HG03558 (cell line): ENCODE measurements around the gene REEP5.
"Not testable (repeated sequence)": the region's sequence is repeated elsewhere in the genome, so short reads cannot be mapped to it uniquely, and the experiment has no call there.

Experiments used
- ATAC-seq: cut with Tn5 transposase; IDR thresholded peaks from one replicate; pipeline ENCODE4 v1.9.1; 2021; ENCODE audit warnings: moderate number of reproducible peaks; ENCODE audit not compliant: unreplicated experiment; ENCODE audit errors: extremely low read depth

Gene REEP5

DNA sequence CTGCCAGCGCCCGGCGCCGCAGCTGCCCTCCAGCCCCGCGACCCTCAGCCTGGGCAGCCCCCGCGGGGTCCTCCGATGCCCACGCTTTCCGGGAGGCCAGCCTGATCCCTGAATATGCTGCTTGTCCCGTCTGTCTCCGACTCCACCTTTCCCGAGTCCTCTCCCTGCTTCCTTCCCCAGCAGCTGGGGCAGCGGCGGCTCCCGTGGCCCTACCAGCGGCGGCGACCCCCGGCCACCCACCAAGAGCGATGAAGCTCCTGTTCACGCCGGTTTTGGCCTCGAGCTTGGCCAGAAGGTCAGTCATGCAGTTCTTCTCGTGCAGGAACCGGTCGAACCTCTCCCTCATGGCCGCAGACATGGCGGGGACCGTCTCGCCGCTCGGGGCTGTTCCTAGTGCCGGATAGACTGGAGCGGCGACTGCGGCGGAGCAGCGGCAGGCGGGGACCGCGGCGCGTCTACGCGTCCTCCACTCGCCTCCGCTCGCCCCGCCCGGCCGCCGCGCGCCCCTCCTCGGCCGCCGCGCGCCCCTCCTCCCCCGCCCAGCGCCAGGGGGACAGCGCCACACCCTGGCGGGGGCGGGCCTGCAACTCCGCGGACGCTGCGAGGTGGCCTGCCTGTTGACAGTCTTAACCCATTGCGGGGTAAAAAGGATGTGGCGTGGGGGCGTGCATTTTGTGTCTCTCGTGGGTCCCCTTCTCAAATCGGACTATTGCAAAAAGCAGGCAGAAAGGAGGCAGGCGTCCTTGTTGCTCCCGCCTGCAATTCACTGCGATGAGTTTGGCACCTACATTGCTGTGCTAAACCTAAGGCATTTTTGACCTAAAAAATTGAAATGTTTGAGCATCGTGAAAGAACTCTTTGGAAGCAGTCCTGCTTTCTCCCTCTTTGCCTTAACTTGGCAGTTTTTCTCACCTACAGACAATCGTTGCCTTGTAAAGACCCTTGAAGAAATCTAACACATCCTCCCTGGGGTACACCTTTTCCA, at the start of gene REEP5:
Gene REEP5, minus strand, starts transcription at position 395 of the 985 bp plus-strand sequence. Its CDS starts 37 bp downstream, at position 358.
- ATAC-seq, result peak; percentile 38

DNA sequence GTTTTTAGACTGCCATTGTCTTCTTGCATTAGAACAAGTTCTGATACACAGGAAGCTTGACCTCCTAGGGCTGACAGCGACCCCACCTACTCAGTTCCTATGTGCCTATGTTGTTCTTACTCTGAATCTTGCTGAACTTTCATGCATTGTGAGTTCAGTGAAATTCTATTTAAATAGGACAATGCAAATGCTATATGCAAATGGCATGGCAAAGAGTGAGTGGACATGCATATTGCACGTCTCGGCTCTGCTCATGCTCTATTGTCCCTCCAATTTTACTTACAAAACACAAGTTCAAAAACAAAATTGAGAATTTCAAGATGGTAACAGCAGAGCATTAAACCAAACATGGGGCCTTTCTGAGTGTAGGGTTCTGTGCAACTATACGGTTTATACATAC, 49.2 kb upstream of the REEP5 start:
- ATAC-seq, result no peak

GRCh38 chr5:112968411-112969106, 46.5 kb upstream of the REEP5 start:
- ATAC-seq, result no peak

DNA sequence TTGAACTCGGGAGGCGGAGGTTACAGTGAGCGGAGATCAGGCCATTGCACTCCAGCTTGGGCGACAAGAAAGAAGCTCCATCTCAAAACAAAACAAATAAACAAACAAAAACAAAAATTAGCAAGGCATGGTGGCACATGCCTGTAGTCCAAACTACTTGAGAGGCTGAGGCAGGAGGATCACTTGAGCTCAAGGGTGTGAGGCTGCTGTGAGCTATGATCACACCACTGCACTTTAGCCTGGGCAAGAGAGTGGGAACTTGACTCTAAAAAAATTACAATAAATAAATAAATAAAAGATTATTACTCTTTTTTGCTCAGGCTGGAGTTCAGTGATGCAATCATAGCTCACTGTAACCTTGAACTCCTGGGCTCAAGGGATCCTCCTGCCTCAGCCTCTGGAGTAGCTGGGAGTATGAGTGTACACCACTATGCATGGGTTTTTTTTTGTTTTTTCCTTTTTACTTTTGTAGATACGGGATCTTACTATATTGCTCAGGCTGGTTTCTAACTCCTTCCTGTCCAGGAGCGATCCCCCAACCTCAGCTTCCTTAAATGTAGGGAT, 45.6 kb upstream of the REEP5 start:
- no peak for ATAC-seq

GRCh38 chr5:112965733-112966306, 43.8 kb upstream of the REEP5 start:
- no peak for ATAC-seq

- ATAC-seq, result not testable (repeated sequence)
These were observed 41.3 kb upstream of the REEP5 start for GRCh38 chr5:112963374-112963733.

- ATAC-seq, result no peak
These were observed 39.0 kb upstream of the REEP5 start for GRCh38 chr5:112960863-112961504.

DNA sequence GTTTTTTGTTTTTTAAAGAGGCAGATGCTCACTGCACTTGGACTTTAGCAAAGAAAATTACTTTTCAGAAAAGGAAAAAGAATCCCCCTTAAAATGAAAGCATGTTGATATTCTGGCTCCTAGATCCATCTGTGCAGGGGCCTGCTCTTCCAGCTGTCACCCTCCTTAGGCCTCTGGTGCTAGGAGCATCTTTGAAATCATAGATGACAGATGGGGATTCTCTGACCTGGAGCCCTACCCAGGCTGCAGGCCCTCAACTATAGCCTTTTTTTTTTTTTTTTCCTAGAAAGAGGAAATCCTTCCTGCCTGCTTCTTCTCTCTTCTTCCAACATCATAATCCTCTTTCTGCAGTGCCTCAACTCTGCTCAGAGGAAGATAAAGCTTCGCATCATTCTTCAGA, 38.3 kb upstream of the REEP5 start:
- no peak for ATAC-seq

DNA sequence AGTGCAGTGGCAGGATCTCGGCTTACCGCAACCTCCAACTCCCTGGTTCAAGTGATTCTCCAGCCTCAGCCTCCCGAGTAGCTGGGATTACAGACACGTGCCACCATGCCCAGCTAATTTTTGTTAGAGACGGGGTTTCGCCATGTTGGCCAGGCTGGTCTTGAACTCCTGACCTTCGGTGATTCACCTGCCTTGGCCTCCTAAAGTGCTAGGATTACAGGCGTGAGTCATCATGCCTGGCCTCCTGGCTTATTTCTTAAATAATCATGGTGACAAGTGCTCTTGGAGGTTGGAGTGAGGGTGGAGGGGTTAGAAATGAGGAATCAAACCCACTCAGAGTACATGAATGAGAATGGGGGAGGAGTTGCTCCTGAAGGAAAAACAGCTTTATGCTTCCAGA, 37.8 kb upstream of the REEP5 start:
- ATAC-seq, result not testable (repeated sequence)

- ATAC-seq, result peak; percentile 84
These were observed 36.4 kb upstream of the REEP5 start for GRCh38 chr5:112958093-112959088.

GRCh38 chr5:112957036-112957808, 35.2 kb upstream of the REEP5 start:
- no peak for ATAC-seq

- no peak for ATAC-seq
These were observed 34.6 kb upstream of the REEP5 start for GRCh38 chr5:112956606-112957005.

DNA sequence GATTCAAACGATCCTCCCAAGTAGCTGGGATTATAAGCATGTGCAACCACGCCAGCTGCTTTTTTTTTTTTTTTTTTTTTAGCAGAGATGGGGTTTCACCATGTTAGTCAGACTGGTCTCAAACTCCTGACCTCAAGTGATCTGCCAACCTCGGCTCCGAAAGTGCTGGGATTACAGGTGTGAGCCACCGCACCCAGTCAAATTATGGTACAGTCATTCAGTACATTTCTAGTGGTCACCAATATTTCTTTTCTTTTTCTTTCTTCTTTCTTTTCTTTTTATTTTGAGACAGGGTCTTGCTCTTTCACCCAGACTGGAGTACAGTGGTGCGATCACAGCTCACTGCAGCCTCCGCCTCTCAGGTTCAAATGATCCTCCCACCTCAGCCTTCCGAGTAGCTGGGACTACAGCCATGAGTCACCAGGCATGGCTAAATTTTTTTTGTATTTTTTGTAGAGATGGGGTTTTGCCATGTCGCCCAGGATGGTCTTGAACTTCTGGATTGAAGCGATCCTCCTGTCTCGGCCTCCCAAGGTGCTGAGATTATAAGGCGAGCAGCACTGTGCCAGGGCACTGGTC, 29.2 kb upstream of the REEP5 start:
- peak; percentile 76 for ATAC-seq

DNA sequence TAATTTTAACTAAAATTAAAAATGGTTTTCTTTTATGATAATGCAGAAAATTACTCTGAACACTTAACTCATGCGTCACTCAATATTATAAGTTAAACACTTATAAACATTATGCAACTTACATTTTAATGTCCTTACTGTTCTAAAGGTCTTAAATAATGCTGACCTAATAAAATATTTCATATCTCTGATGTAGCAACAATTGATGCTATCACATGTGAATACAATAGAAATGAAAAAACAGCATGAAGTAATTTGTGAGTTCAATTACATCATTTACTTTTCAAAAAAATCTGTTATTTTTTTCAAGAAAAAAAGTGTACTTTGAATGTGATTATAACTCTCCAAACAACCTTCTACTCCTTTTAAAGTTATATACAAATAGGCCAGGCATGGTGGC, 26.4 kb upstream of the REEP5 start:
- no peak for ATAC-seq

- no peak for ATAC-seq
These were observed 18.6 kb upstream of the REEP5 start for GRCh38 chr5:112940670-112941069.

DNA sequence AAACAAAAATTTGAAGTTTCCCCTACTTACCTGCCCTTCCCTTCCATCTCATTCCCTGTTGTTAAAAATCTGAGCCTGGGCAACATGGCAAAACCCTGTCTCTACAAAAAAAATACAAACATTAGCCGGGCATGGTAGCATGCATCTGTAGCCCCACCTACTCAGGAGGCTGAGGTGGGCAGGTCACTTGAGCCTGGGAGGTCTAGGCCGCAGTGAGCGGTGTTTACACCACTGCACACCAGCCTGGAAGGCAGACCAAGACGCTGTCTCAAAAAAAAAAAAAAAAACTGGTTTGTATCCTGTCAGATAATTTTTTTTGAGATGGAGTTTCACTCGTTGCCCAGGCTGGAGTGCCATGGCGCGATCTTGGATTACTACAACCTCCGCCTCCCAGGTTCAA, 16.3 kb upstream of the REEP5 start:
- ATAC-seq, result no peak

GRCh38 chr5:112935675-112936074, 13.6 kb upstream of the REEP5 start:
- ATAC-seq, result no peak

GRCh38 chr5:112934366-112934663, 12.3 kb upstream of the REEP5 start:
- ATAC-seq, result no peak
